Sigmoid colon (tissue), 7 donors: ENCODE measurements around the gene EGFLAM. TPM values are rescaled to one million over a fixed set of nuclear protein-coding genes. Genes with fewer than 3 reads are reported as not detected.
A peak's percentile ranks its signal among the peaks of the same experiment; 100 is the strongest.

Source experiments
- DNase-seq: peaks from one replicate; pipeline ENCODE4 v3.0.0-alpha.2; 2019
- H3K27ac ChIP-seq, 4 donors: fragments of 200-600 bp; sonication (generic); one replicate each; pipeline ENCODE4 v1.5.1; 2016 to 2019; ENCODE audit warnings: mild to moderate bottlenecking in 1 of 4
- H3K27me3 ChIP-seq, 3 donors: fragments of 200-600 bp; sonication (generic); one replicate each; pipeline ENCODE4 v1.5.1; 2019; ENCODE audit warnings: mild to moderate bottlenecking in 1 of 3
- H3K36me3 ChIP-seq, 4 donors: fragments of 200-600 bp; sonication (generic); one replicate each; pipeline ENCODE4 v1.5.1; 2016 to 2019
- H3K4me1 ChIP-seq, 4 donors: fragments of 200-600 bp; sonication (generic); one replicate each; pipeline ENCODE4 v1.5.1; 2017 to 2019
- H3K4me3 ChIP-seq, 4 donors: fragments of 200-600 bp; sonication (generic); one replicate each; pipeline ENCODE4 v1.5.1; 2017 to 2019; ENCODE audit warnings: mild to moderate bottlenecking in 2 of 4, moderate library complexity in 1 of 4
- H3K9me3 ChIP-seq, 4 donors: fragments of 200-600 bp in 3 of 4; sonication (generic) in 3 of 4; one replicate each; pipeline versions ENCODE4 v1.5.1 to v1.6.1; 2013 to 2019
- CTCF ChIP-seq, 4 experiments: fragments of 450-650 bp in 3 of 4; fragments of 200-600 bp in 1 of 4; IDR thresholded peaks; one replicate each; pipeline ENCODE4 v1.5.1; 2016 to 2019; ENCODE audit warnings: antibody characterized with exemption in 4 of 4, mild to moderate bottlenecking in 3 of 4, moderate library complexity in 2 of 4
- EP300 ChIP-seq, 4 donors: sonication (generic); formaldehyde crosslinking; IDR thresholded peaks; one replicate each; pipeline ENCODE4 v1.6.1; 2017; ENCODE audit warnings: antibody characterized with exemption in 4 of 4
- POLR2A ChIP-seq, 2 donors: fragments of 450-650 bp; IDR thresholded peaks; one replicate each; pipeline ENCODE4 v1.6.1; 2016; ENCODE audit warnings: antibody characterized with exemption in 2 of 2, mild to moderate bottlenecking in 2 of 2, moderate library complexity in 2 of 2
- POLR2AphosphoS5 ChIP-seq, 4 donors: sonication (generic); formaldehyde crosslinking; IDR thresholded peaks; one replicate each; pipeline ENCODE4 v1.6.1; 2017; ENCODE audit warnings: antibody characterized with exemption in 4 of 4
- WGBS, 2 donors: extraction: QIAGEN DNeasy Blood & Tissue Kit; methylation state at CpG; one replicate each; pipeline ENCODE4 v1.1.7; 2013; 5-methylcytosine and 5-hydroxymethylcytosine counted together
- intact Hi-C: fragments of 100-400 bp; cut with DNase I; formaldehyde crosslinking; loops from one replicate; pipeline ENCODE4 v1.15.1; 2023
- polyA plus RNA-seq, 3 donors: library from polyadenylated mRNA; stranded (reverse); fragments of 200-250 nt; gene quantifications; one replicate each; pipeline ENCODE4 v1.2.3, GENCODE V29; 2013
- total RNA-seq, 4 donors: library from RNA; depleted of rRNA; stranded (reverse); fragments of >200 nt; gene quantifications; one replicate each; pipeline ENCODE4 v1.1.0, GENCODE V29; 2016
- donor health status: healthy with polysubstance abuse.
- donor health status: Bipolar disorder and iron deficiency.
- donor health status: healthy.

The EGFLAM gene
- total and polyA plus RNA-seq, 7 donors: 0.46 to 5.7 (median 2.5) TPM

GRCh38 chr5:38468202-38468673 lies 209.9 kb downstream of the EGFLAM start:
- Histone ChIP-seq H3K4me3 (no peak overlapping the region), H3K36me3 (no peaks in the 10 kb centered on the region), H3K27ac (peak overlapping the region; percentile 71 to 81 (median 75)), H3K27me3 (no peaks in the 10 kb centered on the region), H3K9me3 (no peaks in the 10 kb centered on the region), H3K4me1 (peaks cover 0 to 60% (median 59%) of the 10 kb centered on the region in 4 donors)
- WGBS, 2 donors: 90 to 91% methylated on average over 12 of the region's 12 CpGs
- intact Hi-C loops: loop anchor here (5.0 kb wide), 1 partner anchor 89 kb away; the partner anchor contains the start of gene LIFR
- peak; percentile 82 for DNase-seq
- TF ChIP-seq POLR2A (IDR thresholded peaks at IDR 0.05) (no peak), POLR2AphosphoS5 (IDR thresholded peaks at IDR 0.05) (peak in 2 of 4 donors; percentile 29 to 73), CTCF (IDR thresholded peaks at IDR 0.05) (no peak), EP300 (IDR thresholded peaks at IDR 0.05) (peak in 1 of 4 donors; percentile 25)

- Histone ChIP-seq H3K27ac (peak overlapping the region; percentile 71 to 81 (median 75)), H3K4me1 (peaks cover 0 to 51% (median 50%) of the 10 kb centered on the region in 4 donors), H3K4me3 (no peak overlapping the region), H3K9me3 (no peaks in the 10 kb centered on the region), H3K36me3 (no peaks in the 10 kb centered on the region), H3K27me3 (no peaks in the 10 kb centered on the region)
- intact Hi-C loops: loop anchor here (5.0 kb wide), 1 partner anchor 88 kb away; the partner anchor contains the start of gene LIFR
- peak; percentile 88 for DNase-seq
- TF ChIP-seq POLR2A (IDR thresholded peaks at IDR 0.05) (no peak), CTCF (IDR thresholded peaks at IDR 0.05) (no peak), EP300 (IDR thresholded peaks at IDR 0.05) (peak; percentile 11 to 74 (median 44)), POLR2AphosphoS5 (IDR thresholded peaks at IDR 0.05) (peak; percentile 57 to 71 (median 66))
- WGBS, 2 donors: 66 to 67% methylated on average over 18 of the region's 18 CpGs
Observed at GRCh38 chr5:38468978-38469706, 210.8 kb downstream of the EGFLAM start.

DNA sequence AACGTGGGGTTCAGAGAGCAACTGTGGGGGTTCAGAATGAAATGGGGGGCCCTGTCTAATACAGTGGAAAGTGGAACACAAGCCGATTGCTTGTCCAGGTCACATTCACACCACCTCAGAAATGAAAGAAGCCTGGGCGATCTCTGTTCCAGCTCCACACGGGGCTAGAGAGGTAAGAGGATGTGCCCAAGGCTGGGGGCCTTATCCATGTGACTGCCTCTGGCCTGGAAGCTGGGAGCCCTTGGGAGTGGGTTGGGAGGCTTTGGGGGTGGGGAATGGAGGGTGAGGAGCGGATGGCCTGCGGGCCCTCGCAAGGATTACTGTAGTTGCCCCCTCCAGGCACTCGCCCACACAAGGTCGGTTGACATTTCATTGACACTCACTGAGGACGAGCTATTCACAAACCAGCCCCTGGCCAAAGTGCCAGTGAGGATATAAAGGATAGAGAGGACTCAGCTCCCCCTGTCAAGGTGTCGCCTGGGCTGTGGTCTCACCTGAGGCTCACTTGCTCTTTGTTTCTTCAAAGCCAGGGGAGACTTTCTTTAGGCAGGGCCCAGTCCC lies 211.4 kb downstream of the EGFLAM start:
- H3K4me3 ChIP-seq: no peak overlapping the region
- 86 to 93% methylated on average over 11 of the region's 11 CpGs for WGBS, 2 donors
- DNase-seq: no peak
- H3K36me3 ChIP-seq: no peaks in the 10 kb centered on the region
- H3K9me3 ChIP-seq: no peaks in the 10 kb centered on the region
- intact Hi-C loops: loop anchor here (5.0 kb wide), 1 partner anchor 88 kb away; the partner anchor contains the start of gene LIFR
- no peaks in the 10 kb centered on the region for H3K27me3 ChIP-seq
- TF ChIP-seq POLR2A (IDR thresholded peaks at IDR 0.05) (no peak), POLR2AphosphoS5 (IDR thresholded peaks at IDR 0.05) (no peak), CTCF (IDR thresholded peaks at IDR 0.05) (no peak), EP300 (IDR thresholded peaks at IDR 0.05) (no peak)
- H3K27ac ChIP-seq: peak overlapping the region; percentile 71 to 81 (median 75)
- H3K4me1 ChIP-seq: peaks cover 0 to 44% (median 44%) of the 10 kb centered on the region in 4 donors

DNA sequence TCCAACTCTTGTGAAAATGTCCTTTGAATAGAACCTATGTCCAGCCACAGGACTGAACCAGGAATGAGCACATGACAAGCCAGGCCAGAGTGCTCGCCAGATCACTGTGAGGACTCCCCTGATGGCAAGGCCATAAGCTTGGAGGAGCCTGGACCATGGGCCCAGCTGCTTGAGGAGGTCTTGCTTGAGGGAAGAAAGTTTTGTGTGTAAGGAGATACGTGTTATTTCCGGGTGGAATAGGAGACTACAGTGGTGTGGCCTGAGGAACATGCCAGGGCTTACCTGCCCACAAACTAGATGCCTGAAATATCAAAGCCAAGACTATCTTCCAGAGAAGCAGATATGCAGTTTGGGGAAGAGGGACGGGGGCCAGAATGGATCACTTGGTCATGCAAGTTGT lies 213.3 kb downstream of the EGFLAM start:
- Histone ChIP-seq H3K4me3 (no peak overlapping the region), H3K27ac (no peak overlapping the region), H3K27me3 (no peaks in the 10 kb centered on the region), H3K36me3 (no peaks in the 10 kb centered on the region), H3K4me1 (peaks cover 0 to 34% (median 32%) of the 10 kb centered on the region in 4 donors), H3K9me3 (no peaks in the 10 kb centered on the region)
- intact Hi-C loops: no loop called here
- TF ChIP-seq POLR2AphosphoS5 (IDR thresholded peaks at IDR 0.05) (no peak), POLR2A (IDR thresholded peaks at IDR 0.05) (no peak), CTCF (IDR thresholded peaks at IDR 0.05) (no peak)
- 91% methylated on average over 4 of the region's 4 CpGs for WGBS, 2 donors
- DNase-seq: no peak
